Activated naive CD4-positive, alpha-beta T cell treated with anti-CD3 and anti-CD28 coated beads, Interleukin-2, amount 10 ng/mL, durations not matched to agents 7 days and 5 days (primary cell): ENCODE measurements around the gene S100A7.
"Not testable (repeated sequence)": the region's sequence is repeated elsewhere in the genome, so short reads cannot be mapped to it uniquely, and the experiment has no call there.

ENCODE experiments used
- CTCF ChIA-PET: fragments of 350-600 bp; sonication (Branson Sonifier 250); formaldehyde crosslinking; loops from one replicate; lab custom pipeline; 2021; ENCODE audit warnings: antibody characterized with exemption; lab: Charles Lee
- DNase-seq: peaks from one replicate; pipeline ENCODE4 v3.0.0-alpha.2; 2020
- H3K27ac Mint-ChIP-seq: one replicate; pipeline ENCODE4 v1.8.0; 2021; ENCODE audit warnings: mild to moderate bottlenecking, moderate library complexity, mixed read lengths
- H3K27me3 Mint-ChIP-seq: one replicate; pipeline ENCODE4 v1.8.0; 2021; ENCODE audit warnings: mild to moderate bottlenecking, mixed read lengths
- H3K36me3 Mint-ChIP-seq: one replicate; pipeline ENCODE4 v1.8.0; 2021; ENCODE audit warnings: mixed read lengths
- H3K4me1 Mint-ChIP-seq: one replicate; pipeline ENCODE4 v1.8.0; 2021; ENCODE audit warnings: mixed read lengths
- H3K4me3 Mint-ChIP-seq: one replicate; pipeline ENCODE4 v1.8.0; 2021; ENCODE audit warnings: mild to moderate bottlenecking, moderate library complexity, mixed read lengths
- H3K9me3 Mint-ChIP-seq: one replicate; pipeline ENCODE4 v1.8.0; 2021; ENCODE audit warnings: mixed read lengths

S100A7 gene

GRCh38 chr1:153462741-153463140 is 2.3 kb upstream of the S100A7 start:
- CTCF ChIA-PET, H3K4me3 Mint-ChIP-seq, H3K9me3 Mint-ChIP-seq, DNase-seq, H3K27ac Mint-ChIP-seq, H3K36me3 Mint-ChIP-seq, H3K4me1 Mint-ChIP-seq: not testable (repeated sequence)
- peaks cover 39% of the 10 kb centered on the region for H3K27me3 Mint-ChIP-seq

- Mint-ChIP-seq H3K27ac (no peak overlapping the region), H3K27me3 (peaks cover 34% of the 10 kb centered on the region), H3K4me1 (no peaks in the 10 kb centered on the region), H3K9me3 (no peaks in the 10 kb centered on the region), H3K4me3 (no peak overlapping the region), H3K36me3 (no peaks in the 10 kb centered on the region)
- no peak for DNase-seq
- CTCF ChIA-PET = no interaction called here
These were observed 796 bp downstream of the S100A7 start for GRCh38 chr1:153459655-153460054.

GRCh38 chr1:153456396-153456795 is 4.1 kb downstream of the S100A7 start:
- Mint-ChIP-seq H3K27ac (no peak overlapping the region), H3K9me3 (no peaks in the 10 kb centered on the region), H3K27me3 (peaks cover 22% of the 10 kb centered on the region), H3K4me1 (no peaks in the 10 kb centered on the region), H3K36me3 (no peaks in the 10 kb centered on the region), H3K4me3 (no peak overlapping the region)
- CTCF ChIA-PET = interaction anchor here (1.2 kb wide), 1 partner anchor 103 kb away, joined by 3 read pairs; no protein-coding TSS in a partner anchor
- DNase-seq = no peak

- H3K27ac Mint-ChIP-seq, H3K9me3 Mint-ChIP-seq, DNase-seq, H3K4me3 Mint-ChIP-seq, H3K36me3 Mint-ChIP-seq, CTCF ChIA-PET, H3K4me1 Mint-ChIP-seq: not testable (repeated sequence)
- peaks cover 13% of the 10 kb centered on the region for H3K27me3 Mint-ChIP-seq
These were observed 11.6 kb downstream of the S100A7 start for GRCh38 chr1:153448851-153449250.

GRCh38 chr1:153447498-153448170 is 12.8 kb downstream of the S100A7 start:
- CTCF ChIA-PET = no interaction called here
- no peak for DNase-seq
- H3K27me3 Mint-ChIP-seq = peaks cover 22% of the 10 kb centered on the region

GRCh38 chr1:153444078-153444477 is 16.4 kb downstream of the S100A7 start:
- DNase-seq = no peak
- no peaks in the 10 kb centered on the region for H3K4me1 Mint-ChIP-seq
- H3K36me3 Mint-ChIP-seq = no peaks in the 10 kb centered on the region
- no peak overlapping the region for H3K27ac Mint-ChIP-seq
- no peak overlapping the region for H3K4me3 Mint-ChIP-seq
- CTCF ChIA-PET = no interaction called here
- peaks cover 30% of the 10 kb centered on the region for H3K27me3 Mint-ChIP-seq
- H3K9me3 Mint-ChIP-seq = no peaks in the 10 kb centered on the region

More at GRCh38 chr1:153447498-153448170, 12.8 kb downstream of the S100A7 start:
- H3K36me3 Mint-ChIP-seq = no peaks in the 10 kb centered on the region
- no peak overlapping the region for H3K4me3 Mint-ChIP-seq
- H3K9me3 Mint-ChIP-seq = no peaks in the 10 kb centered on the region
- H3K4me1 Mint-ChIP-seq = no peaks in the 10 kb centered on the region
- H3K27ac Mint-ChIP-seq = no peak overlapping the region

GRCh38 chr1:153443486-153443885 is 17.0 kb downstream of the S100A7 start:
- Mint-ChIP-seq H3K36me3 (no peaks in the 10 kb centered on the region), H3K4me3 (no peak overlapping the region), H3K4me1 (no peaks in the 10 kb centered on the region), H3K9me3 (no peaks in the 10 kb centered on the region), H3K27ac (no peak overlapping the region), H3K27me3 (peaks cover 30% of the 10 kb centered on the region)
- no peak for DNase-seq
- CTCF ChIA-PET = no interaction called here

- H3K27ac Mint-ChIP-seq = no peak overlapping the region
- CTCF ChIA-PET = no interaction called here
- no peaks in the 10 kb centered on the region for H3K9me3 Mint-ChIP-seq
- no peaks in the 10 kb centered on the region for H3K36me3 Mint-ChIP-seq
- peaks cover 33% of the 10 kb centered on the region for H3K27me3 Mint-ChIP-seq
- no peak for DNase-seq
- H3K4me1 Mint-ChIP-seq = no peaks in the 10 kb centered on the region
- no peak overlapping the region for H3K4me3 Mint-ChIP-seq
These were observed 19.2 kb downstream of the S100A7 start for GRCh38 chr1:153441238-153441755.

GRCh38 chr1:153439273-153439672 is 21.2 kb downstream of the S100A7 start:
- peaks cover 35% of the 10 kb centered on the region for H3K27me3 Mint-ChIP-seq
- no peaks in the 10 kb centered on the region for H3K36me3 Mint-ChIP-seq
- H3K9me3 Mint-ChIP-seq = no peaks in the 10 kb centered on the region
- no peak overlapping the region for H3K4me3 Mint-ChIP-seq
- CTCF ChIA-PET = no interaction called here
- H3K4me1 Mint-ChIP-seq = no peaks in the 10 kb centered on the region
- no peak for DNase-seq
- no peak overlapping the region for H3K27ac Mint-ChIP-seq

- CTCF ChIA-PET = no interaction called here
These were observed 21.9 kb downstream of the S100A7 start for GRCh38 chr1:153438599-153438998.

GRCh38 chr1:153437236-153437635 is 23.2 kb downstream of the S100A7 start:
- Mint-ChIP-seq H3K27me3 (peaks cover 23% of the 10 kb centered on the region), H3K27ac (no peak overlapping the region), H3K36me3 (no peaks in the 10 kb centered on the region), H3K9me3 (no peaks in the 10 kb centered on the region), H3K4me1 (no peaks in the 10 kb centered on the region), H3K4me3 (no peak overlapping the region)
- DNase-seq = no peak
- CTCF ChIA-PET = no interaction called here

More at GRCh38 chr1:153438599-153438998, 21.9 kb downstream of the S100A7 start:
- no peak for DNase-seq
- no peaks in the 10 kb centered on the region for H3K9me3 Mint-ChIP-seq
- H3K4me3 Mint-ChIP-seq = no peak overlapping the region
- H3K27me3 Mint-ChIP-seq = peaks cover 29% of the 10 kb centered on the region
- no peak overlapping the region for H3K27ac Mint-ChIP-seq
- H3K36me3 Mint-ChIP-seq = no peaks in the 10 kb centered on the region
- H3K4me1 Mint-ChIP-seq = no peaks in the 10 kb centered on the region

- Mint-ChIP-seq H3K27me3 (peaks cover 19% of the 10 kb centered on the region), H3K4me1 (no peaks in the 10 kb centered on the region), H3K9me3 (no peaks in the 10 kb centered on the region), H3K4me3 (no peak overlapping the region), H3K27ac (no peak overlapping the region), H3K36me3 (no peaks in the 10 kb centered on the region)
- CTCF ChIA-PET = no interaction called here
- DNase-seq = no peak
These were observed 25.6 kb downstream of the S100A7 start for GRCh38 chr1:153434746-153435455.

GRCh38 chr1:153432874-153433681 is 27.4 kb downstream of the S100A7 start:
- Mint-ChIP-seq H3K4me3 (no peak overlapping the region), H3K4me1 (no peaks in the 10 kb centered on the region), H3K27ac (no peak overlapping the region), H3K27me3 (peaks cover 16% of the 10 kb centered on the region), H3K36me3 (no peaks in the 10 kb centered on the region), H3K9me3 (no peaks in the 10 kb centered on the region)
- no peak for DNase-seq
- CTCF ChIA-PET = no interaction called here

- CTCF ChIA-PET = no interaction called here
- H3K4me1 Mint-ChIP-seq = no peaks in the 10 kb centered on the region
- H3K27me3 Mint-ChIP-seq = peaks cover 16% of the 10 kb centered on the region
- H3K9me3 Mint-ChIP-seq = no peaks in the 10 kb centered on the region
- no peaks in the 10 kb centered on the region for H3K36me3 Mint-ChIP-seq
- no peak overlapping the region for H3K4me3 Mint-ChIP-seq
- DNase-seq = no peak
- H3K27ac Mint-ChIP-seq = no peak overlapping the region
These were observed 28.5 kb downstream of the S100A7 start for GRCh38 chr1:153431928-153432327.
